Spinal cord (tissue), 10 donors: ENCODE results near the gene SH3RF3. TPM values are rescaled to one million over a fixed set of nuclear protein-coding genes. Genes with fewer than 3 reads are reported as not detected.

ENCODE experiments used
- DNase-seq, 6 donors: peaks; one replicate each; pipeline versions ENCODE4 v3.0.0 to v3.0.0-alpha.2; 2013 to 2015; ENCODE audit warnings: low spot score in 6 of 6, low read depth in 4 of 6
- H3K27ac ChIP-seq: one replicate; pipeline ENCODE4 v1.5.1; 2013; ENCODE audit warnings: low read depth, low read length, control low read depth
- H3K27me3 ChIP-seq: one replicate; pipeline ENCODE4 v1.6.1; 2013; ENCODE audit warnings: low read length; ENCODE audit not compliant: control insufficient read depth, insufficient read depth
- H3K36me3 ChIP-seq: one replicate; pipeline ENCODE4 v1.6.1; 2013; ENCODE audit warnings: low read length; ENCODE audit not compliant: control insufficient read depth, insufficient read depth
- H3K4me1 ChIP-seq: one replicate; pipeline ENCODE4 v1.6.1; 2013; ENCODE audit warnings: low read length; ENCODE audit not compliant: control insufficient read depth, insufficient read depth
- H3K4me3 ChIP-seq: one replicate; pipeline ENCODE4 v1.5.1; 2013; ENCODE audit warnings: low read depth, low read length, control low read depth
- H3K9me3 ChIP-seq: one replicate; pipeline ENCODE4 v1.6.1; 2013; ENCODE audit warnings: low read length; ENCODE audit not compliant: control insufficient read depth, insufficient read depth
- WGBS: methylation state at CpG from one replicate; pipeline ENCODE4 v1.1.5; 2013; ENCODE audit warnings: missing lambda C conversion rate; ENCODE audit not compliant: insufficient coverage; 5-methylcytosine and 5-hydroxymethylcytosine counted together
- polyA plus RNA-seq, 2 donors: library from polyadenylated mRNA; unstranded; fragments of 120-200 nt; gene quantifications; one replicate each; pipeline ENCODE4 v1.2.1, GENCODE V29; 2013; ENCODE audit not compliant: insufficient read length in 2 of 2
- total RNA-seq, 2 donors: library from RNA; depleted of rRNA in 1 of 2; stranded (reverse); fragments of 120-200 nt in 1 of 2; fragments of >200 nt in 1 of 2; gene quantifications; one replicate each; pipeline versions ENCODE4 v1.2.3 to v1.2.4, GENCODE V29; 2013 to 2014
- donor health status: healthy.

SH3RF3 gene
- total and polyA plus RNA-seq, 4 donors, result 4.8 to 11.8 (median 7.8) TPM

- no peak for DNase-seq
- Histone ChIP-seq H3K27me3 (peaks cover 17% of the 10 kb centered on the region), H3K9me3 (no peaks in the 10 kb centered on the region), H3K4me3 (no peak overlapping the region), H3K36me3 (peaks cover 21% of the 10 kb centered on the region), H3K4me1 (peaks cover 44% of the 10 kb centered on the region), H3K27ac (no peak overlapping the region)
- WGBS, result 70% methylated on average over 15 of the region's 17 CpGs
Measured at GRCh38 chr2:109402980-109403840, 274.2 kb downstream of the SH3RF3 start.

GRCh38 chr2:109403841-109404201 is 274.8 kb downstream of the SH3RF3 start:
- Histone ChIP-seq H3K27ac (no peak overlapping the region), H3K36me3 (peaks cover 19% of the 10 kb centered on the region), H3K4me3 (no peak overlapping the region), H3K27me3 (peaks cover 12% of the 10 kb centered on the region), H3K4me1 (peaks cover 44% of the 10 kb centered on the region), H3K9me3 (no peaks in the 10 kb centered on the region)
- DNase-seq, result no peak
- WGBS, result 100% methylated on average over 1 of the region's 5 CpGs

DNA sequence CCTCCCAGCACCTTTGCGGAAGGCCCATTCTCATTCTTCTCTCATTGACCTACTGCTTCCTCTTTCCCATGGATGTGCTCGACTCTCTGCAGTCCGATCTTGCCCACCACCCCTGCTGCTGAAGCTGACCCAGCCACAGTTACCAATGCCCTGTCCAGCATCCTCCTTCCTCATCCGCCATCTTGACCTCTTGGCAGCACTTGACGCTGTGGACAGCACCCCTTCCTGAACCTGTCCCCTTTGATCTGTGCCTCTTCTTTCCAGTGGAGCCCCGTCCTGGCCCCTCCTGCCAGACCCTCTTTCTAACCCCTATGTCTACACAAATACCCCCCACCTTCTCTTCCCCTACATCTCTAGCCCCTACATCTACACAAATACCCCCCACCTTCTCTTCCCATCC is 275.7 kb downstream of the SH3RF3 start:
- Histone ChIP-seq H3K27me3 (peaks cover 9% of the 10 kb centered on the region), H3K27ac (no peak overlapping the region), H3K36me3 (peaks cover 19% of the 10 kb centered on the region), H3K9me3 (no peaks in the 10 kb centered on the region), H3K4me1 (peaks cover 48% of the 10 kb centered on the region), H3K4me3 (no peak overlapping the region)
- WGBS, result 90% methylated on average over 6 of the region's 6 CpGs
- no peak for DNase-seq

DNA sequence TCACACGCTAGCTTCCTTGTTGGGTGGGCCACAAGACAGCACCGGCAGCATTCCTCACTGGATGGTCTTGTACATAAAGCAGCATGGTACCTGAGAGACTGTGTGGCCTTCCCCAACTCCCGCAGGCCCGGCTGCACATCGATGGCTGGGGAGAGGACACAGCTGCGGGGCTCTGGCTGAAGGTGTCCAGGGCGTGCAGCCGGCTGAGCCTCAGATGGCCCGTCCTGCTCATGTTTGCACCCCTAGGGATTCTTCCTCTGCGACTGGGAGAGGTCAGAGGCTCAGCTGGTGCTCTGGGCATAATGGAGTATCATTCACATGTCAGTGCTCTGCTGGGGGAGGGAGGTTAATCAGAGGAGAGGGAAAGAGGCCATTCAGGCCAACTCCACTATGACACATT is 276.9 kb downstream of the SH3RF3 start:
- H3K4me1 ChIP-seq, result peaks cover 60% of the 10 kb centered on the region
- 91% methylated on average over 9 of the region's 10 CpGs for WGBS
- DNase-seq, result no peak

GRCh38 chr2:109406301-109406700 is 277.3 kb downstream of the SH3RF3 start:
- Histone ChIP-seq H3K4me1 (peaks cover 65% of the 10 kb centered on the region), H3K27ac (no peak overlapping the region), H3K4me3 (no peak overlapping the region), H3K36me3 (peaks cover 16% of the 10 kb centered on the region), H3K27me3 (peaks cover 9% of the 10 kb centered on the region), H3K9me3 (no peaks in the 10 kb centered on the region)
- WGBS, result 95% methylated on average over 7 of the region's 8 CpGs
- no peak for DNase-seq

More for the DNA sequence above, 276.9 kb downstream of the SH3RF3 start:
- Histone ChIP-seq H3K27ac (no peak overlapping the region), H3K9me3 (no peaks in the 10 kb centered on the region), H3K36me3 (peaks cover 16% of the 10 kb centered on the region), H3K27me3 (peaks cover 9% of the 10 kb centered on the region), H3K4me3 (no peak overlapping the region)

DNA sequence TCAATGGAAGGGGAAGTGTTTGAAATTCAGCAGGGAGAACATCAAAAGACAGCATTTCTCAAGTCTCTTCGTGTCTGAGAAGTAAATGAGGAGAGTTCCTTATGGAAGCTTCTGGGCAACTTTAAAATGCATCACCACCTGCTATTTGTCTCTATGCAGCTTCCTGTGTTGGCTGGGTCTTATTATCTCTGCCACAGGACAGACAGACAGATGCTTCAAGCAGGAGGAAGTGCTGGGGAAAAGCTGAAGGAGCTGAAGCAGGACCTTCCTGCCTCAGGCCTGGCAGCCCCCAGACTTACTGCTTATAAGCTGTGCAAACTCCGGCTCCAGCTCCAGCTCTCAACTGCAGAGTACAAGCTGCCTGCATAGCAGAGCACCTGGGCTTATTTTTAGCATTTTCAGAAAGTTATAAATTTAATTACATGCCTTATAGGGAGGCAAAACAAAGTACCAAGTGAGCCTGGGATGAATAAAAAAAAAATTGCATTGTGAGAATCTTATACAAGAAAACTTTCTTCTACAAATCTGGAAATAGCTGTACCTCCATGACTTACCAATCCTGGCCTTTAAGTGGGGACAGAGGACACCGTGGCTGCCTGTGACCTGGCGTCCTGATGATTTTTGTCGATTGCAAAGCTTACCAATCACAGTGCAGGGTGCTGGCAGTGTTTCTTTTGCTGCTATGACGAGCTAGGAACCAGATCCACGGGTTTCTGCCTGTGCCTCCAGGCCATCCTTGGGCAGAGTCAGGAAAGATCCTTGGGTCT is 278.5 kb downstream of the SH3RF3 start:
- no peak overlapping the region for H3K4me3 ChIP-seq
- peaks cover 59% of the 10 kb centered on the region for H3K4me1 ChIP-seq
- no peaks in the 10 kb centered on the region for H3K9me3 ChIP-seq
- peak in 1 of 6 donors; percentile 39 for DNase-seq
- WGBS, result 88% methylated on average over 6 of the region's 7 CpGs
- H3K27ac ChIP-seq, result no peak overlapping the region
- peaks cover 10% of the 10 kb centered on the region for H3K36me3 ChIP-seq
- H3K27me3 ChIP-seq, result peaks cover 9% of the 10 kb centered on the region

GRCh38 chr2:109408043-109408335 is 279.0 kb downstream of the SH3RF3 start:
- Histone ChIP-seq H3K9me3 (no peaks in the 10 kb centered on the region), H3K4me3 (no peak overlapping the region), H3K4me1 (peaks cover 54% of the 10 kb centered on the region), H3K27me3 (peaks cover 6% of the 10 kb centered on the region), H3K36me3 (peaks cover 10% of the 10 kb centered on the region), H3K27ac (no peak overlapping the region)
- 85% methylated on average over 3 of the region's 4 CpGs for WGBS
- no peak for DNase-seq

DNA sequence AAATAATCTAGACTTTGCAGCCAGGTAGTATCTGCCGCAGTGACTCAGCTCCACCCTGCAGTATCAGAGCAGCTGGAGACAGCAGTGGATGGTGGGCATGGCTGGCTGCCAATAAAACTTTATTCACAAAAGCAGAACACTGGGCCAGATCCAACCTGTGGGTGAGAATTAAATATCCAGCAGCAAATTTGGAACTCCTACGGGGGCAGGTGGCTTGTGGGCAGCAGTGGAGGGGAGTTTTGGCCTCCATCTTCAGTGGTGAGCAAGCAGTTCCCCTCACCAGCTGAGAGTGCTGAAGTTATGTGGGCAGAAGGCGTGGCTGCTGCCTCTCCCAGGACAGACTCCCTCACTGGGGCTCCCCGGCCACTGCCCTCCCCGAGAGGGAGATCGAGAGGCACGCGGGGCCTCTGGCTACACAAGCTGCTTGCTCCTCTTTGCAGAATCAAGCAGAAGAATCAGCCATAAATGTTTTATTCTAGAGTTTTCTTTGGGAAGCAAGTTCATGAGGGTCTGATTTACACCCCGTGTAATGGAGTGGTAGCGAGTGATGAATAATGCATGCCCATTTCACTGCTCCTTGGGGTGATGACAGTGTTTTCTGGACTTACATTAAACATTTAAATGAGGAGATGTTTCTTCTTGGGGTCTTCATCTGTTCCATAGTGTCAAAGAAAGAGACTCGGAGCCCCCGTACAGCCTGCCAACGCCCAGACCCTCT is 280.5 kb downstream of the SH3RF3 start:
- Histone ChIP-seq H3K27ac (no peak overlapping the region), H3K27me3 (peaks cover 2% of the 10 kb centered on the region), H3K9me3 (no peaks in the 10 kb centered on the region), H3K4me3 (no peak overlapping the region), H3K4me1 (peaks cover 45% of the 10 kb centered on the region), H3K36me3 (peaks cover 5% of the 10 kb centered on the region)
- WGBS, result 37% methylated on average over 12 of the region's 13 CpGs
- DNase-seq, result peak in 1 of 6 donors; percentile 50

GRCh38 chr2:109410039-109410815 is 281.2 kb downstream of the SH3RF3 start:
- H3K27ac ChIP-seq, result no peak overlapping the region
- no peaks in the 10 kb centered on the region for H3K9me3 ChIP-seq
- peak in 2 of 6 donors; percentile 33 to 67 for DNase-seq
- no peak overlapping the region for H3K4me3 ChIP-seq
- H3K4me1 ChIP-seq, result peaks cover 43% of the 10 kb centered on the region
- peaks cover 2% of the 10 kb centered on the region for H3K27me3 ChIP-seq
- WGBS, result 36% methylated on average over 22 of the region's 22 CpGs
- peaks cover 3% of the 10 kb centered on the region for H3K36me3 ChIP-seq
